Ovary (tissue), 3 donors: ENCODE data around the gene BORCS5.
"Not testable (repeated sequence)": the region's sequence is repeated elsewhere in the genome, so short reads cannot be mapped to it uniquely, and the experiment has no call there.

Source experiments
- EP300 ChIP-seq: sonication (generic); formaldehyde crosslinking; IDR thresholded peaks from one replicate; pipeline ENCODE4 v1.6.1; 2017; ENCODE audit warnings: antibody characterized with exemption
- POLR2A ChIP-seq: fragments of 450-650 bp; IDR thresholded peaks from one replicate; pipeline ENCODE4 v1.6.1; 2017; ENCODE audit warnings: antibody characterized with exemption, mild to moderate bottlenecking, moderate library complexity
- TF ChIP-seq, protein P1 (sequence below), 3 donors: fragments of 450-650 bp in 2 of 3; fragments of 200-600 bp in 1 of 3; IDR thresholded peaks; one replicate each; pipeline versions ENCODE4 v1.5.1 to v1.8.0; 2016 to 2022; ENCODE audit warnings: antibody characterized with exemption in 3 of 3, mild to moderate bottlenecking in 1 of 3
- donor health status: DM: no; HTN: no; CAD: no.

DNA sequence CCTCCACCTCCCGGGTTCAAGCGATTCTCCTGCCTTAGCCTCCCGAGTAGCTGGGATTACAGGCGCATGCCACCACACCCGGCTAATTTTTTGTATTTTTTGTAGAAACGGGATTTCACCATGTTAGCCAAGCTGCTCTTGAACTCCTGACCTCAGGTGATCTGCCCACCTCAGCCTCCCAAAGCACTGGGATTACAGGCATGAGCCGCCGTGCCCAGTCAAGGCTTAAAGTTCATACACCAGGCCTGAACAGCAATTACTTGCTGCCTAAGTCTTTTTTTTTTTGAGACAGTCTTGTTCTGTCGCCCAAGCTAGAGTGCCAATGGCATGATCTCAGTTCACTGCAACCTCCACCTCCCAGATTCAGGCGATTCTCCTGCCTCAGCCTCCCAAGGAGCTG, 46.2 kb upstream of the BORCS5 start:
- TF ChIP-seq, protein P1, sequence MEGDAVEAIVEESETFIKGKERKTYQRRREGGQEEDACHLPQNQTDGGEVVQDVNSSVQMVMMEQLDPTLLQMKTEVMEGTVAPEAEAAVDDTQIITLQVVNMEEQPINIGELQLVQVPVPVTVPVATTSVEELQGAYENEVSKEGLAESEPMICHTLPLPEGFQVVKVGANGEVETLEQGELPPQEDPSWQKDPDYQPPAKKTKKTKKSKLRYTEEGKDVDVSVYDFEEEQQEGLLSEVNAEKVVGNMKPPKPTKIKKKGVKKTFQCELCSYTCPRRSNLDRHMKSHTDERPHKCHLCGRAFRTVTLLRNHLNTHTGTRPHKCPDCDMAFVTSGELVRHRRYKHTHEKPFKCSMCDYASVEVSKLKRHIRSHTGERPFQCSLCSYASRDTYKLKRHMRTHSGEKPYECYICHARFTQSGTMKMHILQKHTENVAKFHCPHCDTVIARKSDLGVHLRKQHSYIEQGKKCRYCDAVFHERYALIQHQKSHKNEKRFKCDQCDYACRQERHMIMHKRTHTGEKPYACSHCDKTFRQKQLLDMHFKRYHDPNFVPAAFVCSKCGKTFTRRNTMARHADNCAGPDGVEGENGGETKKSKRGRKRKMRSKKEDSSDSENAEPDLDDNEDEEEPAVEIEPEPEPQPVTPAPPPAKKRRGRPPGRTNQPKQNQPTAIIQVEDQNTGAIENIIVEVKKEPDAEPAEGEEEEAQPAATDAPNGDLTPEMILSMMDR (IDR thresholded peaks at IDR 0.05): not testable (repeated sequence)
- TF ChIP-seq POLR2A, EP300: not testable (repeated sequence)
